T-helper 2 cell treated with Interferon-gamma antibody and Interleukin-4, amounts not matched to agents 5 μg/mL and 100 μg/mL, for 36 hours (primary cell): ENCODE results near the gene EIF3A.

Source experiments
- DNase-seq: peaks from one replicate; pipeline ENCODE4 v3.0.0; 2021; ENCODE audit warnings: low spot score
- H3K27ac Mint-ChIP-seq: one replicate; pipeline ENCODE4 v1.8.0; 2021; ENCODE audit warnings: mild to moderate bottlenecking, mixed read lengths
- H3K27me3 Mint-ChIP-seq: one replicate; pipeline ENCODE4 v1.8.0; 2021; ENCODE audit warnings: low read depth, mixed read lengths
- H3K36me3 Mint-ChIP-seq: one replicate; pipeline ENCODE4 v1.8.0; 2021; ENCODE audit warnings: low read depth, mixed read lengths
- H3K4me1 Mint-ChIP-seq: one replicate; pipeline ENCODE4 v1.8.0; 2021; ENCODE audit warnings: low read depth, mixed read lengths
- H3K4me3 Mint-ChIP-seq: one replicate; pipeline ENCODE4 v1.8.0; 2022; ENCODE audit warnings: mild to moderate bottlenecking, moderate library complexity, mixed read lengths
- H3K9me3 Mint-ChIP-seq: one replicate; pipeline ENCODE4 v1.8.0; 2021; ENCODE audit warnings: mixed read lengths

The EIF3A gene

DNA sequence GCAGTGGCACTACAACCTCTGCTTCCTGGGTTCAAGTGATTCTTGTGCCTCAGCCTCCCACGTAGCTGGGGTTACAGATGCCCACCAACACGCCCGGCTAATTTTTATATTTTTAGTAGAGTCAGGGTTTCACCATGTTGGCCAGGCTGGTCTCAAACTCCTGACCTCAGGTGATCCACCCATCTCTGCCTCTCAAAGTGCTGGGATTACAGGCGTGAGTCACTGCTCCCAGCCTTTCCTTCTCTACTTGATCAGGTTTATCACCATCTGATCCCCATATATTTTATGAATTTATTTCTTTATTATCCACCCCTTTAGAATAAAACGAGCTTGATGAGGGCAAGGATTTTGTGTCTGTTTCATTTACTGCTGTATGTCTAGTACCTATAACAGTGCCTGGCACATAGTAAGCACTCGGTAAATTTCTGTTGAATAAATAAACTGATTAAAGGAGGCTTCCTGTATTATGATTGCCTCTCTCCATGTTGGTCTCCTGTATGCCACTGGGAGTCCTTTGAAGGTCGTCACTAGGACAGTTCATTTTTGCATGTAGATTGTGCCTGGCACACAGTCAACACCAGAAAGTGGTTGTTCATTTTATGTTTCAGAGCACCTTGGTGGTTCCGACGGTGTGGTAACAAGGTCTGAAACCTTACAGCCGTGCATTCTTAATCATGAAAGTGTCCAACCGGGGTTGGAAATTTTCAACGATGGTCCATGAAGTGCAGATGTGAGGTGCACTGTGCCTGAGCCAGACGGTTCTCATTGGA lies 9.6 kb upstream of the EIF3A start:
- H3K36me3 Mint-ChIP-seq = peaks cover 12% of the 10 kb centered on the region
- peak overlapping the region; percentile 80 for H3K4me3 Mint-ChIP-seq
- H3K27me3 Mint-ChIP-seq = no peaks in the 10 kb centered on the region
- peak overlapping the region; percentile 99 for H3K27ac Mint-ChIP-seq
- no peak for DNase-seq
- peaks cover 5% of the 10 kb centered on the region for H3K9me3 Mint-ChIP-seq
- peaks cover 56% of the 10 kb centered on the region for H3K4me1 Mint-ChIP-seq

DNA sequence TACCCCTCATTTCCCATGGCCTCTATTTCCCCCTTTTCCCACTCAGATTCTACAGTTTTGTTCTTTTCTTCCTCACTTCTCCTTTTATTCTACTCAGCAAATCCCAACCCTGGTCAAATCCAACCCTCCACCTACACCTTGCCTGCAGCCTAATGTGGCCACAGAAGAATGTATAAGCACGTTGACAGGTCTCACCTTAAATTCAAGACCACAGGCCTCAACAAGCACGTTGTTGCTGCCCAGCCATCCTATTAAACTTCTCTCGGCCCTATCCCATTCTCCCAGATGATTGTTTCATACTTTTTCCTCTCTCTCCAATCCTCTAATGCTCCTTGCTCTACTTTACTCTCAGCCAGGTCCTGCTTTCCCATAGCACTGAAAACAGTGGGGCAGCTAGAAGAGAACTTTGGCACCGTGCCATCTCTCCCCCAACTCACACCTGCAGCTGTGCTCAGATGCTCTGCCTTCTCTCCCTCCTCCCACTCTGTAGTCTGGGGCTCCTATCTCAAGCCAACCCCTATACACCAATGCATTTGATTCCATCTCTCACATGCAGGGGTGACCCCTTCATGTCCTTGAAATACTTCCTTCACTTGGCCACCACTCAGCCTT lies 6.8 kb upstream of the EIF3A start:
- Mint-ChIP-seq H3K27me3 (no peaks in the 10 kb centered on the region), H3K9me3 (peaks cover 5% of the 10 kb centered on the region), H3K4me1 (peaks cover 48% of the 10 kb centered on the region), H3K4me3 (no peak overlapping the region), H3K36me3 (peaks cover 14% of the 10 kb centered on the region), H3K27ac (peak overlapping the region; percentile 49)
- DNase-seq = no peak

DNA sequence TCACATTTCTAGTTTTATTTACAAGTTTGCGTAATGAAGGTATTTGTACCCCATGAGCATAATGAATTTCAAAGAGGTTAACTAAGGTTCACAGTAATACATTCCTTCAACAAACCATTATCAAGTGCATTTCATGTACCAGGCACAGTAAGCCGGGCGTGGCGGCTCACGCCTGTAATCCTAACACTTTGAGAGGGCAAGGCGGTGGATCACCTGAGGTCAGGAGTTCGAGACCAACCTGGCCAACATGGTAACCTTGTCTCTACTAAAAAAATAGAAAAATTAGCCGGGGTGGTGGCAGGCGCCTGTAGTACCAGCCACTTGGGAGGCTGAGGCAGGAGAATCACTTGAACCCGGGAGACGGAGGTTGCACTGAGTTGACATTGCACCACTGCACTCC lies 4.3 kb upstream of the EIF3A start:
- Mint-ChIP-seq H3K4me1 (peaks cover 33% of the 10 kb centered on the region), H3K9me3 (peaks cover 5% of the 10 kb centered on the region), H3K4me3 (no peak overlapping the region), H3K36me3 (peaks cover 17% of the 10 kb centered on the region), H3K27me3 (no peaks in the 10 kb centered on the region), H3K27ac (no peak overlapping the region)
- DNase-seq = no peak

DNA sequence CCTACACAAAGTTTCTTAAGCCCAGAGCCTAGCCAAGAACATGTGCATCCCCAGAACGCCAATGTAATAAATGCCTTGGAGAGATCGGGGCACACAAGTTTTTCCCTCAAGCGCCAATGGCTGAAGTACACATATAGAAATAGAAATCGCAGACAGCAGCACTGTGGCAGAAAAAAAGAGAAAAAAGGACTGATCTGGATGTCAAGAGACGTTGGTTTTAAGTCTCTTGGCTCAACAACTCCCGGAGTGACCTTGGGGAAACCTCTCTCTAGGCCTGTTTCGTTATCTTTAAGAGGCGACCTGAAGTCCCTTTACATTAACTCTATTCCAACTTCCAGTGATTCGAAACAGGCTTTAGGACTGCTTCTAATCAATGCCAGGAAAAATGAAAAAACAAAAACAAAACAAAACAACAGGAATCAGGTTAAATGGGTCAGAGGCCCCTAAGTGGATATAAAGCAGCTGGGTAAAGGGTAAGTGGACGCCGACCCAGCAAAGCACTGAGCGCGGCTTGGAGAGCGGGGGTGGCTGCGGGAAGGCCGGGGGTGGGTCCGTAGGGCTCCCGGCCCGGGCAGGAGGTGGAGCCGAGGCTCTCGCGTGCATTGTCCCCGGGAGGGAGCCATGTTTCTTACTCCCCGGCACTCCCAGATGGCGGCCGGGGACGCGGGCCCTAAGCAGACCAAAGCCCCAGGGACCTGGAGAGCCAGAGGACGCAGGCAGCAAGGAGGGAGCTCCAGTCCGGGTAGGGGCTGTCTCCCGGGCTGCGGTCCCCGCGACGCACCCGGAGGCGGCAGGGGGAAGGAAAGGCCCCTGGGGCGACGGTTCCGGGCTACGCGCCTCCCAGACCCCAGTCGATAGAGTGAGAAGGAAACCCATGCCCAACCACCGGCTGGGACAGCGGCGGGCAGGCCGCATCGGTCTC lies 757 bp downstream of the EIF3A start:
- Mint-ChIP-seq H3K27me3 (no peaks in the 10 kb centered on the region), H3K36me3 (peaks cover 50% of the 10 kb centered on the region), H3K4me3 (peak overlapping the region; percentile 93), H3K9me3 (no peaks in the 10 kb centered on the region), H3K27ac (peak overlapping the region; percentile 96), H3K4me1 (peaks cover 38% of the 10 kb centered on the region)
- peak; percentile 76 for DNase-seq

DNA sequence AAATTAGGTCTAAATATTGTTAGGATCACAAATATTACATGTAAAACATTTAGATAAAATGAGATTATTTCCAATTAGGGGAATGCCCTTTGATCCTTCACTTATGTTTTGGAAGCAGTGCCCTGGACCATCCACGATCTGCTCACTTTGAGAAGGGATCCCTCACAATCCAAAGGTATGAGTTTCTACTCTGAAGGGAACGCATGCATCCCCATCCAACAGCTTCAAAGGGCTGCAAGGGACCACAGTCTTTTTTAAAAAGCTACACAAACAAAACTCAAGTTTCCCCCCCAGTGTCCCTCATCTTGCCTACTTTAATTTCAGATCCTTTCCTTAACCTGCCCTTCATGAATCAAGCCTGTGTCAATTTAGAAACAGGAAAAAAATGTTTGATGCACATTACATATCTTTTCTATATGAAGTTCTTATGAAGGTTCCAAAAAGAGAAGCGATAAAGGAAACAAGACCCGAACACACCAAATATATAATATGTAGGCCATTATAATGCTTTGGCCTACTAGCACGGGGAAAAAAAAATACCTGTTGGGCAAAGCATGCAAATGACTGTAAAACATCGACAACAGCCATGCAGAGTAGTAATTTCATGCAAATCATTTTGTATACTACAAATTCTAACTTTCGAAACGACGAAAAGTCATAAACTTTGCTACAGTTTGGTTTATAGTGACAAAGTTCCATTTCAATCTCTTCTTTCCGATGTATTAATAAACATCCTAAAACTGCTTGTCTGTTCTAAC lies 2.0 kb downstream of the EIF3A start:
- DNase-seq = no peak
- no peaks in the 10 kb centered on the region for H3K9me3 Mint-ChIP-seq
- peak overlapping the region; percentile 93 for H3K4me3 Mint-ChIP-seq
- peak overlapping the region; percentile 96 for H3K27ac Mint-ChIP-seq
- no peaks in the 10 kb centered on the region for H3K27me3 Mint-ChIP-seq
- H3K36me3 Mint-ChIP-seq = peaks cover 54% of the 10 kb centered on the region
- peaks cover 40% of the 10 kb centered on the region for H3K4me1 Mint-ChIP-seq

DNA sequence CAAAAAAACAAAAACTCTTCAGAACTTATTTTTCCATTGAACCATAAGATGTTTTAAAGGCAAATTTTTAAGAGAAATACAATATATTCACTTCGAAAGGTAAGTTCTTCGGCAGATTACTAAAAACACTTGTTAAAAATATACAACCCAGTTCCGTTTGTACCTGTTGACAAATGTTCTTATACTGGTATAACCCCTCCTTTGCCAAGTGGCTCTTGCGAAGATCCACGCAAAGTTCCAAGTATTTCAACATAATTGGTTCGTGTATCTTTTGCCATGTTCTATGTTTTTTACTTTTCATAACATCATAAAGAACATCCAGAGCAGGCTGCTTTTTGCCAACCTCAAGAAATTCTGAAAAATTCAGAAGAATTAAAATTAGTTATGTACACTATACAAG lies 7.0 kb downstream of the EIF3A start:
- H3K4me3 Mint-ChIP-seq = peak overlapping the region; percentile 63
- no peaks in the 10 kb centered on the region for H3K27me3 Mint-ChIP-seq
- no peaks in the 10 kb centered on the region for H3K9me3 Mint-ChIP-seq
- H3K27ac Mint-ChIP-seq = peak overlapping the region; percentile 70
- DNase-seq = no peak
- H3K4me1 Mint-ChIP-seq = peaks cover 48% of the 10 kb centered on the region
- peaks cover 73% of the 10 kb centered on the region for H3K36me3 Mint-ChIP-seq

DNA sequence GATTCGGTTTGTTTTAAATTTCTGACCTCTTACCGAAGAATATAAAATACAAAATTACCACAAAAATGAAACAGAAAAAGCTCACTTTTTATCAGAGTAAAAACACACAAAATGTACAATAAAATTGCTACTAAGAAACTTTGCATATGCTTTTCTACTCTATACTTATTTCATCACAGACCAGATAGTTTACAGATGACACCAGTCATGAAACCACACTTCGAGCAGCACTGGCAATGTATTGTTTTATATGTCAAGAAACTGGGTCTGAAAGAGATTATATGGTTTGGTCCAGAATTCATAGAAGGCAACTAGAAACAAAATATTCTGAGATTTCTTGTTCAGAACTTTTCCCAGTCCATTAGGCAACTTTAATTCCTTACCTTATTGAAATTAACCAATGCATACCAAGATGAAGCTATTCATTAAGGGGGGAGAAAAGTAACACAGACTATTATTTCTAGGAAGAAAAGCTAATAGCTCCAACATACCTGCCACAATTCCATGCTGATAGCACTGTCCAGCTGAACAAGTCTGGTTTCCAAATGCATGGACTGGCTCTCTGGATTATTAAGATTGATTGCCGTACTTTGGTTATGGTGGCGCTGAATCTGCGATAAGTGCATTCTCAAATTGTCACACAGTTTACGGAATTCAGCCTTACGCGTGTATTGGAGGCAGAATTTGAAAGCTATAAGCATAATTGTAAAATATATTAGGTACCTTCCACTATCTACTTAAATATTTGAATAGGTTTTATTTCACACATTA lies 10.0 kb downstream of the EIF3A start:
- no peaks in the 10 kb centered on the region for H3K9me3 Mint-ChIP-seq
- peaks cover 72% of the 10 kb centered on the region for H3K36me3 Mint-ChIP-seq
- no peak overlapping the region for H3K4me3 Mint-ChIP-seq
- H3K27me3 Mint-ChIP-seq = no peaks in the 10 kb centered on the region
- no peak for DNase-seq
- peaks cover 32% of the 10 kb centered on the region for H3K4me1 Mint-ChIP-seq
- peak overlapping the region; percentile 41 for H3K27ac Mint-ChIP-seq

DNA sequence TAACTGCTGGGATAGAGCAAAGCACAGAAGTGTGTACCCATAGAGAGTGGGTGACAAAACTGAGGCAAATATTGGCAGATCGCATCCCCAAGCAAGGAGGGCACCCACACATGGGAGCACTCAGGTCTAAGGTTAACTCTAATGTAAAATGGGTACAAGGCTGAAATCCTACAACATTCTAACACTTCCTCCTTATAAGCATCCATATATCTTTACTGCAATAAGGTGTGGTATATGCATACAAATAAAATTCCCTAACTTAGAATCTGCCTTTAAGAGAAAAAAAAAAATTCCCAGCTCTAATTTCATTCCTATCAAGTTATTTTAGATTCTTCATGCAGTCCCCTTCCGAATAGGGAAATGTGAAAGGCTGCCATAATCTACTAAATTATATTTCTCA lies 18.7 kb downstream of the EIF3A start:
- H3K4me3 Mint-ChIP-seq = no peak overlapping the region
- H3K9me3 Mint-ChIP-seq = no peaks in the 10 kb centered on the region
- peaks cover 84% of the 10 kb centered on the region for H3K36me3 Mint-ChIP-seq
- H3K27me3 Mint-ChIP-seq = no peaks in the 10 kb centered on the region
- no peak for DNase-seq
- peaks cover 33% of the 10 kb centered on the region for H3K4me1 Mint-ChIP-seq
- no peak overlapping the region for H3K27ac Mint-ChIP-seq

DNA sequence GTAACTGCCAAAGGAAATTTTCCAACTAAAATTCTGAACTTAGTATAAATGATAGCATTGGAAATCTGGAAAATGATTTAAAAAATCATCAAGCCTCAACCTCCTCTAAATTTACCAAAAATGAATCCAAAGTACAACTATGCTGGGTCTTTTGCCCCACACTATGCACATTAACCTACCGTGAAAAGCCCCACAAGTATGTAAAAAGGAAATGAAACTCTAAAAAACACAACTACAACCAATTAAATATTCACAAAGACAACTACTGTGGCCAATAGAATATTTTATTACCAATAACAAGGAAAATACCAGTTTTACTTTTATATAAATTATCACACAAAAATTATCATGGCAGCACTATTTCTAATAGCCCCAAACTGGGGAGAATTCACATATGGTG lies 19.3 kb downstream of the EIF3A start:
- peaks cover 33% of the 10 kb centered on the region for H3K4me1 Mint-ChIP-seq
- no peak overlapping the region for H3K4me3 Mint-ChIP-seq
- no peaks in the 10 kb centered on the region for H3K27me3 Mint-ChIP-seq
- DNase-seq = no peak
- H3K36me3 Mint-ChIP-seq = peaks cover 85% of the 10 kb centered on the region
- H3K27ac Mint-ChIP-seq = no peak overlapping the region
- no peaks in the 10 kb centered on the region for H3K9me3 Mint-ChIP-seq

DNA sequence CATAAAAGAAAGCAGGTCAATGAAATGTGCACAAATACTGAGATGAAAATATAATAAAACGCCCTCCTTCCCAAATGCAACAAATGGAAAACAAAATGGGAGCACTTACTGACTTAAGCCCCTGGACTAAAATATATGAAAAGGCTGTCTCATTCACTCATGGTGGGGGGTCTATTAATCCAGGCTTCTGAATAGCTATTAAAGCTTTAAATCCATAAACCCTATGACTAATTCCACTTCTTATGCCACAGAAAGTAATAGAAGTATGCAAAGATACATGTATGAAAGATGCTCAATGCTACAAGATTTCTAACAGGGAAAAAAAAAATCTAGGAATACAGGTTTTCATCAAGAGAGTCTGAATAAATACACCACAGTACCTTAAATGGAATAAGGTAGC lies 20.5 kb downstream of the EIF3A start:
- no peaks in the 10 kb centered on the region for H3K27me3 Mint-ChIP-seq
- H3K9me3 Mint-ChIP-seq = no peaks in the 10 kb centered on the region
- DNase-seq = no peak
- H3K27ac Mint-ChIP-seq = no peak overlapping the region
- H3K36me3 Mint-ChIP-seq = peaks cover 83% of the 10 kb centered on the region
- no peak overlapping the region for H3K4me3 Mint-ChIP-seq
- H3K4me1 Mint-ChIP-seq = peaks cover 30% of the 10 kb centered on the region

DNA sequence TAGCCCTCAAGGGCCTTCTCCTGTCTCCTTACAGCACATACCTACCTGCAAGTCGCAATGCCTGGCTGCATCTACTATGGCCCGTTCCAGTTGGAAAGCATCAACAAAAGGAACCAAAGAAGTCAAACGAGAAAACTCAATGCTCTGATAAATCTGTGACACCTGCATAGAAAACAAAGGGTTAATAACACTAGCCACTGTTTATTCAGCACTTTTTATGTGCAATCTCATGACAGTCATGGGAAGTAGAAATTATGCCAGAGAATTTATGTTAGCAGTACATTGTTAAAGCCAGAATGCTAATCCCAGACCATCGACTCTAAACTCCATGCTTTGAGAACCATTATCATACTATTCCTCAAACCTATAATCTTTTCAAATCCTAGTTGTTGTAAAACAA lies 21.1 kb downstream of the EIF3A start:
- no peak overlapping the region for H3K4me3 Mint-ChIP-seq
- DNase-seq = no peak
- peaks cover 27% of the 10 kb centered on the region for H3K4me1 Mint-ChIP-seq
- no peaks in the 10 kb centered on the region for H3K9me3 Mint-ChIP-seq
- no peak overlapping the region for H3K27ac Mint-ChIP-seq
- H3K27me3 Mint-ChIP-seq = no peaks in the 10 kb centered on the region
- H3K36me3 Mint-ChIP-seq = peaks cover 85% of the 10 kb centered on the region

DNA sequence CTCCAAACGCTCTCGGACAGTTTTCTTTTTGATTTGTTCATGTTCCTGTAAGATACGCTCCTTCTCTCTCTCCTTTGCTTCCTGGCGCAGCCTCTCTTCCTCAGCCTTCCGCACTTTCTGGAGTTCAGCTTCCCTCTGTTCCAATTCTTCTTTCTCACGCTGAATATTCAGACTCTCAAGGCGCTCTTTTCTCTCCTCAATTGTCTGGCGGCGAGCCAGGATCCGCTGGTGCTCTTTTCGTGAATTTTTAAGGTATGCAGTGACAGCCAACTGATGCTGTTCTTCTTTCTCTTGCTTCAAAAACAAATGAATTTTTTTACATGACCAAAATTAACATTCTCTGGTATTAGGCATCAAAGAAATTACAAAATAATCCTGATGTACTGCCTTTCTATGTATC lies 22.6 kb downstream of the EIF3A start:
- no peak for DNase-seq
- Mint-ChIP-seq H3K27ac (peak overlapping the region; percentile 61), H3K36me3 (peaks cover 79% of the 10 kb centered on the region), H3K4me3 (no peak overlapping the region), H3K4me1 (peaks cover 18% of the 10 kb centered on the region), H3K27me3 (no peaks in the 10 kb centered on the region), H3K9me3 (no peaks in the 10 kb centered on the region)

DNA sequence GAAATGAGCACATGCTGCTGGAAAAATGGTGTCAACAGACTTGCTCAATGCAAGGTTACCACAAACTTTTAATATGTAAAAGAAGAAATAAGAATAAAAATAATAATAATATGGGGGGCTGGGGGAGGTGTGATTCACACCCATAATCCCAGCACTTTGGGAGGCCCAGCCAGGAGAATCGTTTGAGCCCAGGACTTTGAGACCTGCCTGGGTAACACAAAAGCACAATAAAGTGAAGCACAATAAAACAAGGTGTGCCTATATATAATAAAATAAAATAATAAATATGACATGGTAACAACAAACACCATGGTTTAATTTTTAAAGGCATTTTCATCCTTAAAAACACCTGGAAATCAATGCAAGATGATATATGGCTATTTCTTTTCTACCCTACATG lies 25.1 kb downstream of the EIF3A start:
- Mint-ChIP-seq H3K4me1 (peaks cover 2% of the 10 kb centered on the region), H3K36me3 (peaks cover 83% of the 10 kb centered on the region), H3K27ac (no peak overlapping the region), H3K27me3 (no peaks in the 10 kb centered on the region), H3K9me3 (no peaks in the 10 kb centered on the region), H3K4me3 (no peak overlapping the region)
- DNase-seq = no peak
